Thyroid gland (tissue), 4 donors: ENCODE measurements around the gene DSCAM. TPM values are rescaled to one million over a fixed set of nuclear protein-coding genes. Genes with fewer than 3 reads are reported as not detected.
"Not testable (repeated sequence)": the region's sequence is repeated elsewhere in the genome, so short reads cannot be mapped to it uniquely, and the experiment has no call there.

Source experiments
- DNase-seq, 2 donors: peaks; one replicate each; pipeline ENCODE4 v3.0.0-alpha.2; 2019
- H3K27ac ChIP-seq, 3 donors: fragments of 200-600 bp; sonication (generic); 1 replicate in 2 of 3; 2 replicates in 1 of 3; pipeline ENCODE4 v1.5.1; 2016 to 2019; ENCODE audit warnings: mild to moderate bottlenecking in 1 of 3, moderate library complexity in 1 of 3
- H3K27me3 ChIP-seq: fragments of 200-600 bp; sonication (generic); one replicate; pipeline ENCODE4 v1.5.1; 2019
- H3K36me3 ChIP-seq, 2 donors: fragments of 200-600 bp; sonication (generic); one replicate each; pipeline ENCODE4 v1.5.1; 2016 to 2019
- H3K4me1 ChIP-seq, 2 donors: fragments of 200-600 bp; sonication (generic); one replicate each; pipeline ENCODE4 v1.5.1; 2017 to 2019
- H3K4me3 ChIP-seq, 3 donors: fragments of 200-600 bp; sonication (generic); replicated peaks in 1 of 3; 1 replicate in 2 of 3; 2 replicates in 1 of 3; pipeline ENCODE4 v1.5.1; 2016; ENCODE audit warnings: mild to moderate bottlenecking in 1 of 3
- H3K9me3 ChIP-seq: fragments of 200-600 bp; sonication (generic); one replicate; pipeline ENCODE4 v1.5.1; 2017
- POLR2A ChIP-seq, 2 donors: fragments of 450-650 bp; IDR thresholded peaks; one replicate each; pipeline ENCODE4 v1.6.1; 2017; ENCODE audit warnings: antibody characterized with exemption in 2 of 2, mild to moderate bottlenecking in 2 of 2, moderate library complexity in 1 of 2
- WGBS, 2 donors: methylation state at CpG; one replicate each; pipeline ENCODE4 v1.1.5; 2017; 5-methylcytosine and 5-hydroxymethylcytosine counted together
- intact Hi-C: fragments of 100-400 bp; cut with DNase I; formaldehyde crosslinking; loops from one replicate; pipeline ENCODE4 v1.15.1; 2023
- total RNA-seq, 4 donors: library from RNA; depleted of rRNA; stranded (reverse); fragments of >200 nt; gene quantifications; one replicate each; pipeline ENCODE4 v1.2.3, GENCODE V29; 2016
- TF ChIP-seq, protein P1 (sequence below), 6 experiments: fragments of 200-600 bp in 3 of 6; fragments of 450-650 bp in 3 of 6; sonication (generic) in 3 of 6; IDR thresholded peaks; one replicate each; pipeline ENCODE4 v1.5.1; 2016 to 2019; ENCODE audit warnings: antibody characterized with exemption in 6 of 6, mild to moderate bottlenecking in 2 of 6, inconsistent platforms in 1 of 6, moderate library complexity in 1 of 6

DSCAM gene
- total RNA-seq, 4 donors from 2014 or later, result 0.20 TPM; not detected in 3

- no peaks in the 10 kb centered on the region for H3K9me3 ChIP-seq
- intact Hi-C loops, result no loop called here
- no peak overlapping the region for H3K27ac ChIP-seq
- no peaks in the 10 kb centered on the region for H3K27me3 ChIP-seq
- H3K36me3 ChIP-seq, result no peaks in the 10 kb centered on the region
- no peak overlapping the region for H3K4me3 ChIP-seq
- TF ChIP-seq POLR2A (IDR thresholded peaks at IDR 0.05), result no peak
- TF ChIP-seq, protein P1, sequence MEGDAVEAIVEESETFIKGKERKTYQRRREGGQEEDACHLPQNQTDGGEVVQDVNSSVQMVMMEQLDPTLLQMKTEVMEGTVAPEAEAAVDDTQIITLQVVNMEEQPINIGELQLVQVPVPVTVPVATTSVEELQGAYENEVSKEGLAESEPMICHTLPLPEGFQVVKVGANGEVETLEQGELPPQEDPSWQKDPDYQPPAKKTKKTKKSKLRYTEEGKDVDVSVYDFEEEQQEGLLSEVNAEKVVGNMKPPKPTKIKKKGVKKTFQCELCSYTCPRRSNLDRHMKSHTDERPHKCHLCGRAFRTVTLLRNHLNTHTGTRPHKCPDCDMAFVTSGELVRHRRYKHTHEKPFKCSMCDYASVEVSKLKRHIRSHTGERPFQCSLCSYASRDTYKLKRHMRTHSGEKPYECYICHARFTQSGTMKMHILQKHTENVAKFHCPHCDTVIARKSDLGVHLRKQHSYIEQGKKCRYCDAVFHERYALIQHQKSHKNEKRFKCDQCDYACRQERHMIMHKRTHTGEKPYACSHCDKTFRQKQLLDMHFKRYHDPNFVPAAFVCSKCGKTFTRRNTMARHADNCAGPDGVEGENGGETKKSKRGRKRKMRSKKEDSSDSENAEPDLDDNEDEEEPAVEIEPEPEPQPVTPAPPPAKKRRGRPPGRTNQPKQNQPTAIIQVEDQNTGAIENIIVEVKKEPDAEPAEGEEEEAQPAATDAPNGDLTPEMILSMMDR (IDR thresholded peaks at IDR 0.05), result no peak
- H3K4me1 ChIP-seq, result no peaks in the 10 kb centered on the region
- WGBS, 2 donors, result 79 to 80% methylated on average over 3 of the region's 3 CpGs
- no peak for DNase-seq
These were observed 393.8 kb downstream of the DSCAM start for GRCh38 chr21:40453183-40453582.

- Histone ChIP-seq H3K9me3 (no peaks in the 10 kb centered on the region), H3K4me3 (no peak overlapping the region), H3K27me3 (no peaks in the 10 kb centered on the region), H3K36me3 (no peaks in the 10 kb centered on the region), H3K4me1 (no peaks in the 10 kb centered on the region), H3K27ac (no peak overlapping the region)
- TF ChIP-seq, protein P1 (IDR thresholded peaks at IDR 0.05), result no peak
- TF ChIP-seq POLR2A (IDR thresholded peaks at IDR 0.05), result no peak
- intact Hi-C loops, result no loop called here
- DNase-seq, result no peak
- WGBS, 2 donors, result 60 to 68% methylated on average over 1 of the region's 1 CpG
These were observed 394.4 kb downstream of the DSCAM start for GRCh38 chr21:40452548-40452947.

DNA sequence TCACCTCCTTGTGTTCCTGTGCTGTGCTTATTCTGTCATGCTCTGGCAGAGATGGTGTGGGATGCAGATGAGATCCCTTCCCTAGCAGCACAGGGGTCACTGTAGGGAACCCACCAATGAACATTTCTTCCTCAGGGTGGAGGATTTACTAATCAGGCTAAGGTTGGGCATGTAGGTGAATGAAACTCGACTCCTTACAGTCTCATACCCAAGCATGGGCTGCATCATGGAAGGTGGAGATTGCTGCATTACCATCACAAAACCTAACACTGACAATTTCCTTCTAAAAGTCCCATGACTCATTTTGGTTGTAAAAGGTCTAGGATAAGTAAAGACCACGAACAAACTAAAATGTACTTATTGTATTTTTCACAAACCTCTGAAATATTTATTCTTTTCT, 399.9 kb downstream of the DSCAM start:
- 84 to 88% methylated on average over 2 of the region's 2 CpGs for WGBS, 2 donors
- H3K27ac ChIP-seq, result no peak overlapping the region
- H3K27me3 ChIP-seq, result no peaks in the 10 kb centered on the region
- TF ChIP-seq POLR2A (IDR thresholded peaks at IDR 0.05), result no peak
- TF ChIP-seq, protein P1 (IDR thresholded peaks at IDR 0.05), result no peak
- H3K4me3 ChIP-seq, result no peak overlapping the region
- no peak for DNase-seq
- H3K4me1 ChIP-seq, result no peaks in the 10 kb centered on the region
- intact Hi-C loops, result no loop called here
- no peaks in the 10 kb centered on the region for H3K36me3 ChIP-seq
- H3K9me3 ChIP-seq, result no peaks in the 10 kb centered on the region

GRCh38 chr21:40445349-40445921, 401.5 kb downstream of the DSCAM start:
- H3K4me1 ChIP-seq, result no peaks in the 10 kb centered on the region
- no peak overlapping the region for H3K27ac ChIP-seq
- H3K27me3 ChIP-seq, result no peaks in the 10 kb centered on the region
- TF ChIP-seq POLR2A (IDR thresholded peaks at IDR 0.05), result no peak
- TF ChIP-seq, protein P1 (IDR thresholded peaks at IDR 0.05), result no peak
- H3K4me3 ChIP-seq, result no peak overlapping the region
- no peak for DNase-seq
- intact Hi-C loops, result no loop called here
- no peaks in the 10 kb centered on the region for H3K36me3 ChIP-seq
- H3K9me3 ChIP-seq, result no peaks in the 10 kb centered on the region
- WGBS, 2 donors, result 61 to 69% methylated on average over 2 of the region's 2 CpGs

GRCh38 chr21:40439581-40439980, 407.4 kb downstream of the DSCAM start:
- H3K4me1 ChIP-seq, H3K4me3 ChIP-seq, H3K27me3 ChIP-seq, H3K36me3 ChIP-seq, DNase-seq, H3K27ac ChIP-seq, H3K9me3 ChIP-seq, intact Hi-C loops: not testable (repeated sequence)
- WGBS, 2 donors, result 40 to 45% methylated on average over 2 of the region's 2 CpGs

GRCh38 chr21:40438616-40439015, 408.3 kb downstream of the DSCAM start:
- H3K4me3 ChIP-seq, result no peak overlapping the region
- H3K36me3 ChIP-seq, result no peaks in the 10 kb centered on the region
- H3K4me1 ChIP-seq, result no peaks in the 10 kb centered on the region
- intact Hi-C loops, result no loop called here
- no peak for DNase-seq
- no peaks in the 10 kb centered on the region for H3K27me3 ChIP-seq
- H3K9me3 ChIP-seq, result no peaks in the 10 kb centered on the region
- TF ChIP-seq POLR2A (IDR thresholded peaks at IDR 0.05), result no peak
- TF ChIP-seq, protein P1 (IDR thresholded peaks at IDR 0.05), result no peak
- WGBS, 2 donors, result 80 to 91% methylated on average over 3 of the region's 3 CpGs
- H3K27ac ChIP-seq, result no peak overlapping the region
